WTC11 (cell line): Measurements from ENCODE around the gene DHX34. TPM values are rescaled to one million over a fixed set of nuclear protein-coding genes. Genes with fewer than 3 reads are reported as not detected.

Source experiments
- ATAC-seq: fragments of 200-7000 bp; cut with Tn5 transposase; 2 replicates; pipeline ENCODE4 v1.10.0; 2021; ENCODE audit warnings: mild to moderate bottlenecking, moderate library complexity
- CTCF ChIA-PET: fragments of 300-600 bp; sonication (Branson Sonifier 250); formaldehyde crosslinking; loops from one replicate; lab custom pipeline; 2021; ENCODE audit warnings: antibody characterized with exemption; lab: Charles Lee
- POLR2A ChIA-PET: fragments of 350-600 bp; sonication (Branson Sonifier 250); formaldehyde crosslinking; loops from one replicate; lab custom pipeline; 2021; ENCODE audit warnings: antibody characterized with exemption; lab: Charles Lee
- DNase-seq: peaks from one replicate; pipeline ENCODE4 v3.0.0; 2021; ENCODE audit warnings: low spot score
- H3K27ac Mint-ChIP-seq: 2 replicates; pipeline ENCODE4 v1.8.0; 2021; ENCODE audit warnings: mixed read lengths
- H3K27me3 Mint-ChIP-seq: 2 replicates; pipeline ENCODE4 v1.8.0; 2021; ENCODE audit warnings: low read depth, mild to moderate bottlenecking, moderate library complexity, mixed read lengths
- H3K36me3 Mint-ChIP-seq: 2 replicates; pipeline ENCODE4 v1.8.0; 2021; ENCODE audit warnings: mixed read lengths
- H3K4me1 Mint-ChIP-seq: 2 replicates; pipeline ENCODE4 v1.8.0; 2022; ENCODE audit warnings: mixed read lengths
- H3K4me3 Mint-ChIP-seq: 2 replicates; pipeline ENCODE4 v1.8.0; 2021; ENCODE audit warnings: mild to moderate bottlenecking, moderate library complexity, mixed read lengths
- H3K9me3 Mint-ChIP-seq: 2 replicates; pipeline ENCODE4 v1.8.0; 2021; ENCODE audit warnings: mixed read lengths
- ELF4 ChIP-seq: sonication (generic); formaldehyde crosslinking; IDR thresholded peaks from 2 replicates; pipeline ENCODE4 v1.8.1; 2022; ENCODE audit warnings: low read depth, mild to moderate bottlenecking, moderate library complexity, missing genetic modification reagents
- ETV6 ChIP-seq: sonication (generic); formaldehyde crosslinking; IDR thresholded peaks from 2 replicates; pipeline ENCODE4 v1.8.1; 2022; ENCODE audit warnings: mild to moderate bottlenecking, missing genetic modification reagents
- FOXJ3 ChIP-seq: sonication (generic); formaldehyde crosslinking; IDR thresholded peaks from 2 replicates; pipeline ENCODE4 v1.9.0; 2021; ENCODE audit warnings: missing genetic modification reagents, mild to moderate bottlenecking, borderline replicate concordance
- FOXK1 ChIP-seq: sonication (generic); formaldehyde crosslinking; IDR thresholded peaks from 2 replicates; pipeline ENCODE4 v1.8.0; 2022; ENCODE audit warnings: mild to moderate bottlenecking, moderate library complexity, missing genetic modification reagents
- JUN ChIP-seq: sonication (generic); formaldehyde crosslinking; IDR thresholded peaks from 2 replicates; pipeline ENCODE4 v1.8.0; 2023; ENCODE audit warnings: mild to moderate bottlenecking, missing genetic modification reagents
- KAT7 ChIP-seq: sonication (generic); formaldehyde crosslinking; IDR thresholded peaks from 2 replicates; pipeline ENCODE4 v1.8.1; 2023; ENCODE audit warnings: missing genetic modification reagents, mild to moderate bottlenecking, borderline replicate concordance
- NFE2L1 ChIP-seq: sonication (generic); formaldehyde crosslinking; IDR thresholded peaks from 2 replicates; pipeline ENCODE4 v1.8.1; 2023; ENCODE audit warnings: missing genetic modification reagents
- NR1H2 ChIP-seq: sonication (generic); formaldehyde crosslinking; IDR thresholded peaks from 2 replicates; pipeline ENCODE4 v1.9.0; 2021; ENCODE audit warnings: mild to moderate bottlenecking, moderate library complexity, missing genetic modification reagents
- SP1 ChIP-seq: sonication (generic); formaldehyde crosslinking; conservative IDR thresholded peaks from 2 replicates; pipeline ENCODE4 v1.8.1; 2022; ENCODE audit warnings: missing genetic modification reagents
- TEAD1 ChIP-seq: sonication (generic); formaldehyde crosslinking; IDR thresholded peaks from 2 replicates; pipeline ENCODE4 v1.8.0; 2022; ENCODE audit warnings: mild to moderate bottlenecking, missing genetic modification reagents
- TP53 ChIP-seq: sonication (generic); formaldehyde crosslinking; IDR thresholded peaks from 2 replicates; pipeline ENCODE4 v1.8.1; 2023; ENCODE audit warnings: mild to moderate bottlenecking, missing genetic modification reagents
- ZBTB21 ChIP-seq: sonication (generic); formaldehyde crosslinking; IDR thresholded peaks from 2 replicates; pipeline ENCODE4 v1.8.1; 2023; ENCODE audit warnings: mild to moderate bottlenecking, missing genetic modification reagents, borderline replicate concordance
- ZNF138 ChIP-seq: sonication (generic); formaldehyde crosslinking; conservative IDR thresholded peaks from 2 replicates; pipeline ENCODE4 v1.8.1; 2022; ENCODE audit warnings: mild to moderate bottlenecking, moderate library complexity, missing genetic modification reagents
- ZNF232 ChIP-seq: sonication (generic); formaldehyde crosslinking; IDR thresholded peaks from 2 replicates; pipeline ENCODE4 v1.8.0; 2022; ENCODE audit warnings: mild to moderate bottlenecking, missing genetic modification reagents
- ZNF423 ChIP-seq: fragments of 250-450 bp; sonication (Bioruptor Pico); IDR thresholded peaks from 2 replicates; pipeline ENCODE4 v2.1.2; 2022; ENCODE audit warnings: mild to moderate bottlenecking, moderate library complexity
- total RNA-seq: library from RNA; stranded (reverse); gene quantifications from 3 replicates; pipeline ENCODE4 v1.2.3, GENCODE V29; 2021
- TF ChIP-seq, protein P1 (sequence below): fragments of 250-450 bp; sonication (Bioruptor Pico); IDR thresholded peaks from 2 replicates; pipeline ENCODE4 v1.9.0; 2021; ENCODE audit warnings: mild to moderate bottlenecking, borderline replicate concordance
- TF ChIP-seq, protein P2 (sequence below): fragments of 250-450 bp; sonication (Bioruptor Pico); IDR thresholded peaks from 2 replicates; pipeline ENCODE4 v1.8.0; 2021; ENCODE audit warnings: mild to moderate bottlenecking
- TF ChIP-seq, protein P3 (sequence below): fragments of 250-450 bp; sonication (Bioruptor Pico); conservative IDR thresholded peaks from 2 replicates; pipeline ENCODE4 v1.9.0; 2021; ENCODE audit warnings: mild to moderate bottlenecking
- TF ChIP-seq, protein P4 (sequence below): fragments of 250-450 bp; sonication (Bioruptor Pico); IDR thresholded peaks from 2 replicates; pipeline ENCODE4 v2.1.2; 2022; ENCODE audit warnings: mild to moderate bottlenecking, moderate library complexity
- TF ChIP-seq, protein P5 (sequence below): sonication (generic); formaldehyde crosslinking; IDR thresholded peaks from 2 replicates; pipeline ENCODE4 v1.8.1; 2022; ENCODE audit warnings: missing genetic modification reagents, borderline replicate concordance
- TF ChIP-seq, protein P6 (sequence below): sonication (generic); formaldehyde crosslinking; IDR thresholded peaks from 2 replicates; pipeline ENCODE4 v1.8.1; 2022; ENCODE audit warnings: mild to moderate bottlenecking, moderate library complexity, missing genetic modification reagents

The DHX34 gene
- total RNA-seq, 1 experiment from 2014 or later, result 35.6 TPM

DNA sequence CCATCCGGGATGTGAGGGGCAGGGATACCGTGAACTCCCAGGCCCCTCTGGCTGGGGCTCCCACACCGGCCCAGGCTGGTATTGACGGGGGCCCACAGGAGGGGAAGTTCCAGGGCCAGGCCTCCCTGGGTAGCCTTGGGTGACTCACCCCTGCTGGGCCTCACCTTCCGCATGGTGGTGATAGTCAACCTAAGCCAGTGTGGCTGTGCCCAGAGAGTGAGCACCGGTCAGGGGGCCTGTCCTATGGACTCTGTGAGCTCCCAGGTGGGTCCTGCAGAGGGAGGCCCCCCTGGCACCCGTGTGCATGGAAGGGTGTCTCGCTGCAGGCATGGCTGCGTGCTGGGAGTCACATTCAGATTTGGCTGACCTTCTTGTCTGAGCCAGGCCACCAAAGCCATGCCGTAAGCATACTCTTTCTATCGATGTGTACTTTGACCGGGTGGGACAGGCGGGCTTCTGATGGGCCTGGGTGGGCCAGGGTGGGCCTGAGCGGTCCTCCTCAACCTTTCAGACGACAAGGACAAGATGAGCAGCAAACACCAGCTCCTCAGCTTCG is 27.6 kb downstream of the DHX34 start:
- no peak overlapping the region for H3K4me3 Mint-ChIP-seq
- POLR2A ChIA-PET, result no interaction called here
- TF ChIP-seq JUN (no peak), FOXK1 (CRISPR knock-in tag) (no peak), ZNF232 (CRISPR knock-in tag) (no peak), ETV6 (CRISPR knock-in tag) (no peak), ZNF138 (CRISPR knock-in tag) (no peak), ZNF423 (CRISPR knock-in tag) (no peak)
- TF ChIP-seq, protein P1, sequence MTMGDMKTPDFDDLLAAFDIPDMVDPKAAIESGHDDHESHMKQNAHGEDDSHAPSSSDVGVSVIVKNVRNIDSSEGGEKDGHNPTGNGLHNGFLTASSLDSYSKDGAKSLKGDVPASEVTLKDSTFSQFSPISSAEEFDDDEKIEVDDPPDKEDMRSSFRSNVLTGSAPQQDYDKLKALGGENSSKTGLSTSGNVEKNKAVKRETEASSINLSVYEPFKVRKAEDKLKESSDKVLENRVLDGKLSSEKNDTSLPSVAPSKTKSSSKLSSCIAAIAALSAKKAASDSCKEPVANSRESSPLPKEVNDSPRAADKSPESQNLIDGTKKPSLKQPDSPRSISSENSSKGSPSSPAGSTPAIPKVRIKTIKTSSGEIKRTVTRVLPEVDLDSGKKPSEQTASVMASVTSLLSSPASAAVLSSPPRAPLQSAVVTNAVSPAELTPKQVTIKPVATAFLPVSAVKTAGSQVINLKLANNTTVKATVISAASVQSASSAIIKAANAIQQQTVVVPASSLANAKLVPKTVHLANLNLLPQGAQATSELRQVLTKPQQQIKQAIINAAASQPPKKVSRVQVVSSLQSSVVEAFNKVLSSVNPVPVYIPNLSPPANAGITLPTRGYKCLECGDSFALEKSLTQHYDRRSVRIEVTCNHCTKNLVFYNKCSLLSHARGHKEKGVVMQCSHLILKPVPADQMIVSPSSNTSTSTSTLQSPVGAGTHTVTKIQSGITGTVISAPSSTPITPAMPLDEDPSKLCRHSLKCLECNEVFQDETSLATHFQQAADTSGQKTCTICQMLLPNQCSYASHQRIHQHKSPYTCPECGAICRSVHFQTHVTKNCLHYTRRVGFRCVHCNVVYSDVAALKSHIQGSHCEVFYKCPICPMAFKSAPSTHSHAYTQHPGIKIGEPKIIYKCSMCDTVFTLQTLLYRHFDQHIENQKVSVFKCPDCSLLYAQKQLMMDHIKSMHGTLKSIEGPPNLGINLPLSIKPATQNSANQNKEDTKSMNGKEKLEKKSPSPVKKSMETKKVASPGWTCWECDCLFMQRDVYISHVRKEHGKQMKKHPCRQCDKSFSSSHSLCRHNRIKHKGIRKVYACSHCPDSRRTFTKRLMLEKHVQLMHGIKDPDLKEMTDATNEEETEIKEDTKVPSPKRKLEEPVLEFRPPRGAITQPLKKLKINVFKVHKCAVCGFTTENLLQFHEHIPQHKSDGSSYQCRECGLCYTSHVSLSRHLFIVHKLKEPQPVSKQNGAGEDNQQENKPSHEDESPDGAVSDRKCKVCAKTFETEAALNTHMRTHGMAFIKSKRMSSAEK, result no peak
- TF ChIP-seq, protein P2, sequence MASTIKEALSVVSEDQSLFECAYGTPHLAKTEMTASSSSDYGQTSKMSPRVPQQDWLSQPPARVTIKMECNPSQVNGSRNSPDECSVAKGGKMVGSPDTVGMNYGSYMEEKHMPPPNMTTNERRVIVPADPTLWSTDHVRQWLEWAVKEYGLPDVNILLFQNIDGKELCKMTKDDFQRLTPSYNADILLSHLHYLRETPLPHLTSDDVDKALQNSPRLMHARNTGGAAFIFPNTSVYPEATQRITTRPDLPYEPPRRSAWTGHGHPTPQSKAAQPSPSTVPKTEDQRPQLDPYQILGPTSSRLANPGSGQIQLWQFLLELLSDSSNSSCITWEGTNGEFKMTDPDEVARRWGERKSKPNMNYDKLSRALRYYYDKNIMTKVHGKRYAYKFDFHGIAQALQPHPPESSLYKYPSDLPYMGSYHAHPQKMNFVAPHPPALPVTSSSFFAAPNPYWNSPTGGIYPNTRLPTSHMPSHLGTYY (CRISPR knock-in tag), result no peak
- TF ChIP-seq, protein P3, sequence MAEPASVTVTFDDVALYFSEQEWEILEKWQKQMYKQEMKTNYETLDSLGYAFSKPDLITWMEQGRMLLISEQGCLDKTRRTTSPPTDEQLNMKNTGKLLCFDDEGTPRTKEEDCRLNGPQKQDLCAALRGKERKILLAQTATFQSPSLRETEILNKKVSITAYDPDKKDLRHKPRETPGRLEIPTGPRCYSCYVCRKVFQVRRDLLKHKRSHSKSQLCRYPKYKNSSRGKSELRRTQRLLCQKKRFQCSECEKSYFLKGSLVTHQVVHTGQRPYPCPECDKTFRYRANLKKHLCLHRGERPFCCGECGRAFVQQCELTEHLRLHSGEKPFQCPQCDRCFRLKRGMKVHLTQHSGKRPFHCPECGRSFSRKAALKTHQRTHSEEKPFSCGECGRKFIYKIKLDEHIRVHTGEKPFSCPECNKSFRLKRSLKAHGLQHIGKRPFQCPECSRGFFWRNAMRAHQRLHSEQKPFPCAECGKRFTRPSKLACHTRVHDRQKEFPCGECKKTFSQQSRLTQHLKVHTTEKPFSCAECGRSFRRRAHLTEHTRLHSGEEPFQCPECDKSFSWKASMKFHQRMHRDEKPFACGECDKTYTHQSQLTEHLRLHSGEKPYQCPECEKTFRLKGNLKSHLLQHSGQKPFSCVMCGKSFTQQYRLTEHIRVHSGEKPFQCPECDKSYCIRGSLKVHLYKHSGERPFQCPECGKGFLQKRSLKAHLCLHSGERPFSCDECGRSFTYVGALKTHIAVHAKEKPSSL, result no peak
- TF ChIP-seq, all 79 proteins: peak for 0
- H3K36me3 Mint-ChIP-seq, result peaks cover 41% of the 10 kb centered on the region
- no peak overlapping the region for H3K27ac Mint-ChIP-seq
- CTCF ChIA-PET, result interaction anchor here (2.4 to 2.8 kb wide), 2 partner anchors 15 to 28 kb away, joined by 10 to 13 read pairs; partner anchors contain the start of gene DHX34
- no peaks in the 10 kb centered on the region for H3K4me1 Mint-ChIP-seq
- DNase-seq (no peak), ATAC-seq (no peak)
- H3K9me3 Mint-ChIP-seq, result no peaks in the 10 kb centered on the region
- no peaks in the 10 kb centered on the region for H3K27me3 Mint-ChIP-seq

DNA sequence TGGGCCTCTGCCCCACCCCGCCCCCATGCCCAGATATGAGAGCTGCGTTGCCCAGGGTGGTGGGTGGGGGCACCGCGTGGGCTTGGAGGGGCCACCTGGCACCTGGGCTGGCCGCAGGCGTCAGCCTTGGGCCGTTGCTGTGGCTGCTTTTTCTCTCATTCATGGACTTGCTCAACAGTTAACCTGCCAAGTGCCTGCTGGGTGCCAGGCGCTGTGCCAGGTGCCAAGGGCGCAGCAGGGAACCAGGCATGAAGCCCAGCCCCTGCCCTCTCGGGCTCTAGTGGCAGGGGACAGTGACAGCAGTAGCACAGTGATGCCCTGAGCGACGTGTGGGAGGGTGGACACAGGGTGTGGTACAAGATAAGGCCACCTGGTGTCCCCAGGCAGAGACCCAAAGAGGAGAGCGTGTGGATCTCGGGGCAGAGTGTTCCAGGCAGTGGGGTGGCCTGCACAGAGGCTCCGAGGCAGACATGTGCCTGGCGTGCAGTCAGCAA is 28.1 kb downstream of the DHX34 start:
- H3K27ac Mint-ChIP-seq, result no peak overlapping the region
- H3K9me3 Mint-ChIP-seq, result no peaks in the 10 kb centered on the region
- no peaks in the 10 kb centered on the region for H3K4me1 Mint-ChIP-seq
- no peak overlapping the region for H3K4me3 Mint-ChIP-seq
- ChIA-PET CTCF (interaction anchor here (1.1 to 2.8 kb wide), 4 partner anchors 11 to 37 kb away, joined by 3 to 13 read pairs (median 8); partner anchors contain the start of gene DHX34), POLR2A (no interaction called here)
- H3K36me3 Mint-ChIP-seq, result peaks cover 44% of the 10 kb centered on the region
- no peaks in the 10 kb centered on the region for H3K27me3 Mint-ChIP-seq
- TF ChIP-seq KAT7 (CRISPR knock-in tag), result no peak
- TF ChIP-seq, protein P4, sequence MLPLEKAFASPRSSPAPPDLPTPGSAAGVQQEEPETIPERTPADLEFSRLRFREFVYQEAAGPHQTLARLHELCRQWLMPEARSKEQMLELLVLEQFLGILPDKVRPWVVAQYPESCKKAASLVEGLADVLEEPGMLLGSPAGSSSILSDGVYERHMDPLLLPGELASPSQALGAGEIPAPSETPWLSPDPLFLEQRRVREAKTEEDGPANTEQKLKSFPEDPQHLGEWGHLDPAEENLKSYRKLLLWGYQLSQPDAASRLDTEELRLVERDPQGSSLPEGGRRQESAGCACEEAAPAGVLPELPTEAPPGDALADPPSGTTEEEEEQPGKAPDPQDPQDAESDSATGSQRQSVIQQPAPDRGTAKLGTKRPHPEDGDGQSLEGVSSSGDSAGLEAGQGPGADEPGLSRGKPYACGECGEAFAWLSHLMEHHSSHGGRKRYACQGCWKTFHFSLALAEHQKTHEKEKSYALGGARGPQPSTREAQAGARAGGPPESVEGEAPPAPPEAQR, result no peak
- DNase-seq (no peak), ATAC-seq (no peak)

DNA sequence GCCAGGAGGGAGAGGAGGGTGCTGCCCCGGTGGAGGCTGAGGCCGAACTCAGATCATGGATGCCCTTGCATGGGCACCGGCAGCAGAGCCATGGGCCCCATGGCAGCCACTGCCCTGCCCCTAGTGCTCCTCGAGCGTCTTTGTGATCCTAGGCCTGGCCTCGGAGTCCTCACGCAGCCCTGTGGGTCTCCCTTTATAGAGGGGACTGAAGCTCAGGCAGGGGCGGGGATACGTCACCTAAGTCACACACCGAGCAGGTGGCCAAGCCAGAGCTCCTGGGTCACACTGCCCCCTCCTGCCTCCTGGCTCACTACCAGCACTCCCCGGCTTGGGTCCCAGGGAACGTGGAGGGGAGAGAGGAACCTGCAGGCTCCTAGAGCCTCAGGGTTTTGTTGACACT is 28.7 kb downstream of the DHX34 start:
- H3K9me3 Mint-ChIP-seq, result no peaks in the 10 kb centered on the region
- no peak overlapping the region for H3K4me3 Mint-ChIP-seq
- H3K27me3 Mint-ChIP-seq, result no peaks in the 10 kb centered on the region
- ATAC-seq, result no peak
- H3K36me3 Mint-ChIP-seq, result peaks cover 43% of the 10 kb centered on the region
- CTCF ChIA-PET, result interaction anchor here (0.6 to 2.4 kb wide), 4 partner anchors 11 to 263 kb away, joined by 3 to 13 read pairs (median 4); no protein-coding TSS in a partner anchor
- no peak for DNase-seq
- H3K27ac Mint-ChIP-seq, result no peak overlapping the region
- no peaks in the 10 kb centered on the region for H3K4me1 Mint-ChIP-seq
- POLR2A ChIA-PET, result no interaction called here
- TF ChIP-seq, protein P5, sequence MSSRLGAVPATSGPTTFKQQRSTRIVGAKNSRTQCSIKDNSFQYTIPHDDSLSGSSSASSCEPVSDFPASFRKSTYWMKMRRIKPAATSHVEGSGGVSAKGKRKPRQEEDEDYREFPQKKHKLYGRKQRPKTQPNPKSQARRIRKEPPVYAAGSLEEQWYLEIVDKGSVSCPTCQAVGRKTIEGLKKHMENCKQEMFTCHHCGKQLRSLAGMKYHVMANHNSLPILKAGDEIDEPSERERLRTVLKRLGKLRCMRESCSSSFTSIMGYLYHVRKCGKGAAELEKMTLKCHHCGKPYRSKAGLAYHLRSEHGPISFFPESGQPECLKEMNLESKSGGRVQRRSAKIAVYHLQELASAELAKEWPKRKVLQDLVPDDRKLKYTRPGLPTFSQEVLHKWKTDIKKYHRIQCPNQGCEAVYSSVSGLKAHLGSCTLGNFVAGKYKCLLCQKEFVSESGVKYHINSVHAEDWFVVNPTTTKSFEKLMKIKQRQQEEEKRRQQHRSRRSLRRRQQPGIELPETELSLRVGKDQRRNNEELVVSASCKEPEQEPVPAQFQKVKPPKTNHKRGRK (CRISPR knock-in tag), result no peak
- TF ChIP-seq SP1 (CRISPR knock-in tag) (no peak), NR1H2 (no peak), ELF4 (CRISPR knock-in tag) (no peak), ZBTB21 (CRISPR knock-in tag) (no peak), TP53 (CRISPR knock-in tag) (no peak), TEAD1 (CRISPR knock-in tag) (no peak), JUN (no peak), NFE2L1 (CRISPR knock-in tag) (no peak), FOXJ3 (no peak)
- TF ChIP-seq, protein P6, sequence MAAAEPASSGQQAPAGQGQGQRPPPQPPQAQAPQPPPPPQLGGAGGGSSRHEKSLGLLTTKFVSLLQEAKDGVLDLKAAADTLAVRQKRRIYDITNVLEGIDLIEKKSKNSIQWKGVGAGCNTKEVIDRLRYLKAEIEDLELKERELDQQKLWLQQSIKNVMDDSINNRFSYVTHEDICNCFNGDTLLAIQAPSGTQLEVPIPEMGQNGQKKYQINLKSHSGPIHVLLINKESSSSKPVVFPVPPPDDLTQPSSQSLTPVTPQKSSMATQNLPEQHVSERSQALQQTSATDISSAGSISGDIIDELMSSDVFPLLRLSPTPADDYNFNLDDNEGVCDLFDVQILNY (CRISPR knock-in tag), result no peak
